Measurements from ENCODE around the gene MEGF11. TPM values are rescaled to one million over a fixed set of nuclear protein-coding genes. Genes with fewer than 3 reads are reported as not detected.

The MEGF11 gene
- total RNA-seq, 3 donors from 2014 or later (not counting 1 experiment from before 2014, with no cell fraction given), result not detected

DNA sequence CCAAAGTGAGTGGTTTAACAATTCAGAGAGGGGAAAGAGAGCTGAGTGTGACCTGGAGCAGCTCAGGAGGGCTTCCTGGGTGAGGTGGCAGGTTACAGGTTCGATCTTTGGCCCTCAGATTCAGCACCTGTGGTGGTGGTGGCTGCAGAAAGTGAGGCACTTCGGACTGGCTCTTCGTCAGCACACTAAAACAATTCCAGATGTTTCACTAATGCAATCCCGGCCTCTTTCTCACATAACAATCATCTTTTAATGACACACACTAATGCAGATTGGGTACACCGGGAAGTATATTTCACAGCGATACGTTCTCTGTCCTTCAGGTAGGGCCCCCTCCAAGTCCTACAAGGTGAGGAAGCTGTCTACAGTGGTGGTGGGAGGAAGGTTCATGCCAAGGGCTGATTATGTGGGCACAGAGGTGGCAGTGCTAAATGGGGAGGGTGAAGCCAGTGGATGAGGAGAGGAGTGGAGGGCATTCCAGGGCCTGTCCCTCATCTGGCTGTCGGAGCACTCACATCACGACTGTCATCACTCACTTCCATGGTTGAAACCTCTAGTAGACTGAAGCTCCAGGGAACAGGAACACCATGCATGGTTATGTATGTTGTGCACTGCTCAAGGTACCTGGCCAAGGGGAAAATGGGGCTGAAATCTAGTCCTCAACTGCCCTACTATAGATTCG lies 213.2 kb downstream of the MEGF11 start:
- Histone ChIP-seq H3K27me3 (ENCODE audit: control insufficient read depth, insufficient read depth, low read length) (no peaks in the 10 kb centered on the region), H3K4me3 (ENCODE audit: low read length) (no peak overlapping the region), H3K9me3 (ENCODE audit: control insufficient read depth, insufficient read depth, low read length) (no peaks in the 10 kb centered on the region), H3K36me3 (ENCODE audit: control insufficient read depth, insufficient read depth, low read length) (no peaks in the 10 kb centered on the region), H3K27ac (ENCODE audit: low read length) (no peak overlapping the region), H3K4me1 (ENCODE audit: control insufficient read depth, insufficient read depth, low read length) (no peaks in the 10 kb centered on the region)
- TF ChIP-seq, protein P1, sequence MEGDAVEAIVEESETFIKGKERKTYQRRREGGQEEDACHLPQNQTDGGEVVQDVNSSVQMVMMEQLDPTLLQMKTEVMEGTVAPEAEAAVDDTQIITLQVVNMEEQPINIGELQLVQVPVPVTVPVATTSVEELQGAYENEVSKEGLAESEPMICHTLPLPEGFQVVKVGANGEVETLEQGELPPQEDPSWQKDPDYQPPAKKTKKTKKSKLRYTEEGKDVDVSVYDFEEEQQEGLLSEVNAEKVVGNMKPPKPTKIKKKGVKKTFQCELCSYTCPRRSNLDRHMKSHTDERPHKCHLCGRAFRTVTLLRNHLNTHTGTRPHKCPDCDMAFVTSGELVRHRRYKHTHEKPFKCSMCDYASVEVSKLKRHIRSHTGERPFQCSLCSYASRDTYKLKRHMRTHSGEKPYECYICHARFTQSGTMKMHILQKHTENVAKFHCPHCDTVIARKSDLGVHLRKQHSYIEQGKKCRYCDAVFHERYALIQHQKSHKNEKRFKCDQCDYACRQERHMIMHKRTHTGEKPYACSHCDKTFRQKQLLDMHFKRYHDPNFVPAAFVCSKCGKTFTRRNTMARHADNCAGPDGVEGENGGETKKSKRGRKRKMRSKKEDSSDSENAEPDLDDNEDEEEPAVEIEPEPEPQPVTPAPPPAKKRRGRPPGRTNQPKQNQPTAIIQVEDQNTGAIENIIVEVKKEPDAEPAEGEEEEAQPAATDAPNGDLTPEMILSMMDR (IDR thresholded peaks at IDR 0.05), result no peak
- 86% methylated on average over 9 of the region's 10 CpGs for WGBS (ENCODE audit: insufficient coverage)
- no peak for DNase-seq
- intact Hi-C loops (cut with micrococcal nuclease), result no loop called here
- no peak for ATAC-seq
- Mint-ChIP-seq H3K27me3 (ENCODE audit: low read depth in 2 of 2) (peaks cover 12 to 78% of the 10 kb centered on the region in 2 donors), H3K36me3 (no peaks in the 10 kb centered on the region), H3K27ac (no peak overlapping the region), H3K4me3 (no peak overlapping the region), H3K9me3 (no peaks in the 10 kb centered on the region), H3K4me1 (no peaks in the 10 kb centered on the region)

DNA sequence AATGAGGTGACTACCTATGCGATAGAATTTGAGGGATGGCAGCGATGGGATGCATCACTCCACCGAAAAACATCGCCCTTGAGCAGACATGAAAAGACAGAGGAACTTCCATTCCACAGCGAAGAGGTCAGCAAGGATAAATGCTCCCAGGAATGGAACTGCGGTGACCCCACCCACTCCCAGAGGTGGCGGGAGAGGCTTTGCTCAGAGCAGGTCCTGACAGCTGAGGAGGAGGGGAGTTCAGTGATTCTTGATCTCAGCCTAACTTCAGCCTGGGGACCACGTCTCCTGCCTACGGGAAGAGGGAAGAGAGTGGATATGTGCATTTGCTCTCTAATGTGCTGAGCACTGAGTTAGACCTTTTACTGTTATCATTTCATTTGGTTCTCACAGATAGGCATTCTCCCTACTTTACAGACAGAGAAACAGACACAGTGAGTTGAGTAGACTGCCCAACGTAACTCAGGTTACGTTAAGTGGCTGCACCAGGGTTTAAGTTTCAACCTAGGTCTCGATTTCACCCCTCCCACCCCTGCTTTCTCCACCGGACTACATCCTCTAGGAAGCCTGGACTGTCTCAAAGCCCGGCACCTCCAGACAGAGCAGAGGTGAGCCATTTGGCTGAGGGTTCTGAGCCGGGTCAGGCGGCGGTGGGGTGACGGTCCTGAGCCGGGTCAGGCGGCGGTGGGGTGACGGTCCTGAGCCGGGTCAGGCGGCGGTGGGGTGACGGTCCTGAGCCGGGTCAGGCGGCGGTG lies 214.3 kb downstream of the MEGF11 start:
- H3K27ac Mint-ChIP-seq, result no peak overlapping the region

DNA sequence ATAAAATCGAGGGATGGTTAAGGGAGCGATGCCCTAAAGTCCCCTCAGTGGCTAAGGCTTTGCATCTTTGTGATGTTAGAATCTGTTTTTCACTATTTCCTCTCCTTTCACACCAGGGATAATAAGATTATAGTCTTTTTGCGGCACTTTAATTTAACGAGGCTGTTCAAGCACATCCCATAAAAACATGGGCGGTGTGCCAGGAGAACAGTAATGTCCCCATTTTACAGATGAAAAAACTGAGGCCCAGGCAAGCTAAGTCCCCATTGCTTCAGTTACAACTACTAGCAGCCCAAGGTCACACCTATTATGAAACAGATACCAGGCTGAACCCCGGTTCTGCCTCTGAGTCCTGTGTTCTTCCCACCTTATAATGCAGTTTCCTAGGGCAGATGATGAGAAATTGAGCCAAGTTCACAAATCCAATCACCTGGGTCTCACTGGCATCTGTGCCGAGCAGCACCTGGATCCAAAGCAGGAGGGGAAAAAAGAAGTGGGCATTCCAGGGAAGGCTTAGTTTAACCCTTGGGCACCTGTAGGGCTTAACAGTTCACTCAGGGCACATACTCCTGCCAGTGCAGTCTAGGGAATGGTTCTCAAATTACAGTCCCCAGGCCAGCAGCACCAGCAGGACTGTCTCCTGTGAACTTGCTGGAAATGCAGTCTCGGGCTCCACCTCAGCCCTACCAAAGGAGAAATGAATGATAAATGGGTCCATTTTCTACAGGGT lies 215.0 kb downstream of the MEGF11 start:
- no peaks in the 10 kb centered on the region for H3K27me3 ChIP-seq (ENCODE audit: control insufficient read depth, insufficient read depth, low read length)
- H3K4me1 ChIP-seq (ENCODE audit: control insufficient read depth, insufficient read depth, low read length), result no peaks in the 10 kb centered on the region
- no peak overlapping the region for H3K4me3 Mint-ChIP-seq
- H3K27ac ChIP-seq (ENCODE audit: low read length), result no peak overlapping the region
- TF ChIP-seq, protein P1 (IDR thresholded peaks at IDR 0.05), result no peak
- H3K36me3 Mint-ChIP-seq, result no peaks in the 10 kb centered on the region
- H3K4me1 Mint-ChIP-seq, result no peaks in the 10 kb centered on the region
- intact Hi-C loops (cut with micrococcal nuclease), result no loop called here
- DNase-seq, result no peak
- H3K9me3 ChIP-seq (ENCODE audit: control insufficient read depth, insufficient read depth, low read length), result no peaks in the 10 kb centered on the region
- 72% methylated on average over 8 of the region's 8 CpGs for WGBS (ENCODE audit: insufficient coverage)
- H3K27ac Mint-ChIP-seq, result no peak overlapping the region
- H3K9me3 Mint-ChIP-seq, result no peaks in the 10 kb centered on the region
- no peaks in the 10 kb centered on the region for H3K36me3 ChIP-seq (ENCODE audit: control insufficient read depth, insufficient read depth, low read length)
- no peak overlapping the region for H3K4me3 ChIP-seq (ENCODE audit: low read length)
- peaks cover 15 to 76% of the 10 kb centered on the region in 2 donors for H3K27me3 Mint-ChIP-seq (ENCODE audit: low read depth in 2 of 2)
- ATAC-seq, result no peak

More for the DNA sequence above, 214.3 kb downstream of the MEGF11 start:
- Mint-ChIP-seq H3K4me3 (no peak overlapping the region), H3K27me3 (ENCODE audit: low read depth in 2 of 2) (peaks cover 12 to 77% of the 10 kb centered on the region in 2 donors), H3K9me3 (no peaks in the 10 kb centered on the region), H3K4me1 (no peaks in the 10 kb centered on the region), H3K36me3 (no peaks in the 10 kb centered on the region)
- intact Hi-C loops (cut with micrococcal nuclease), result no loop called here
- H3K4me1 ChIP-seq (ENCODE audit: control insufficient read depth, insufficient read depth, low read length), result no peaks in the 10 kb centered on the region
- TF ChIP-seq, protein P1 (IDR thresholded peaks at IDR 0.05), result no peak
- no peak overlapping the region for H3K27ac ChIP-seq (ENCODE audit: low read length)
- no peak for DNase-seq
- ATAC-seq, result no peak
- 48% methylated on average over 19 of the region's 29 CpGs for WGBS (ENCODE audit: insufficient coverage)
- no peaks in the 10 kb centered on the region for H3K27me3 ChIP-seq (ENCODE audit: control insufficient read depth, insufficient read depth, low read length)
- H3K36me3 ChIP-seq (ENCODE audit: control insufficient read depth, insufficient read depth, low read length), result no peaks in the 10 kb centered on the region
- H3K9me3 ChIP-seq (ENCODE audit: control insufficient read depth, insufficient read depth, low read length), result no peaks in the 10 kb centered on the region
- no peak overlapping the region for H3K4me3 ChIP-seq (ENCODE audit: low read length)
